Measurements from ENCODE around the gene ZNF423. TPM values are rescaled to one million over a fixed set of nuclear protein-coding genes. Genes with fewer than 3 reads are reported as not detected.
A peak's percentile ranks its signal among the peaks of the same experiment; 100 is the strongest.
"Not testable (repeated sequence)": the region's sequence is repeated elsewhere in the genome, so short reads cannot be mapped to it uniquely, and the experiment has no call there.

Gene ZNF423
- total RNA-seq, 1 donor: 11.6 TPM

- Histone ChIP-seq H2AFZ (ENCODE audit: low read length) (no peak overlapping the region), H3K79me2 (ENCODE audit: insufficient read depth, low read length) (no peaks in the 10 kb centered on the region), H3K36me3 (ENCODE audit: insufficient read depth, low read length) (no peaks in the 10 kb centered on the region), H4K20me1 (ENCODE audit: insufficient read depth, low read length) (no peaks in the 10 kb centered on the region), H3K9me3 (ENCODE audit: low read depth, low read length) (no peaks in the 10 kb centered on the region), H3K27ac (ENCODE audit: low read depth, low read length) (no peak overlapping the region), H3K4me2 (ENCODE audit: insufficient read depth, low read length) (no peak overlapping the region), H3K4me1 (ENCODE audit: insufficient read depth, low read length) (no peaks in the 10 kb centered on the region), H3K27me3 (ENCODE audit: insufficient read depth, low read length) (no peaks in the 10 kb centered on the region), H3K4me3 (ENCODE audit: insufficient read depth, low read length) (no peak overlapping the region)
- TF ChIP-seq CTCF (IDR thresholded peaks at IDR 0.05; ENCODE audit: extremely low read depth, low read depth, low read length): no peak
- DNase-seq (ENCODE audit: insufficient read length, low spot score, missing footprints): no peak
Measured at GRCh38 chr16:49883076-49884014, 27.4 kb upstream of the ZNF423 start.

- no peak for TF ChIP-seq CTCF (IDR thresholded peaks at IDR 0.05; ENCODE audit: extremely low read depth, low read depth, low read length)
- no peak for DNase-seq (ENCODE audit: insufficient read length, low spot score, missing footprints)
Measured at GRCh38 chr16:49881890-49882289, 26.0 kb upstream of the ZNF423 start.

GRCh38 chr16:49878540-49878939 is 22.6 kb upstream of the ZNF423 start:
- H2AFZ ChIP-seq (ENCODE audit: low read length); H3K4me1 ChIP-seq (ENCODE audit: insufficient read depth, low read length); DNase-seq (ENCODE audit: insufficient read length, low spot score, missing footprints); H3K4me3 ChIP-seq (ENCODE audit: insufficient read depth, low read length); H3K4me2 ChIP-seq (ENCODE audit: insufficient read depth, low read length); H3K36me3 ChIP-seq (ENCODE audit: insufficient read depth, low read length); H3K27ac ChIP-seq (ENCODE audit: low read depth, low read length); H3K9me3 ChIP-seq (ENCODE audit: low read depth, low read length); H3K79me2 ChIP-seq (ENCODE audit: insufficient read depth, low read length); H4K20me1 ChIP-seq (ENCODE audit: insufficient read depth, low read length): not testable (repeated sequence)
- peaks cover 12% of the 10 kb centered on the region for H3K27me3 ChIP-seq (ENCODE audit: insufficient read depth, low read length)

More at GRCh38 chr16:49881890-49882289, 26.0 kb upstream of the ZNF423 start:
- H3K36me3 ChIP-seq (ENCODE audit: insufficient read depth, low read length): no peaks in the 10 kb centered on the region
- H2AFZ ChIP-seq (ENCODE audit: low read length): no peak overlapping the region
- no peaks in the 10 kb centered on the region for H3K4me1 ChIP-seq (ENCODE audit: insufficient read depth, low read length)
- H3K4me2 ChIP-seq (ENCODE audit: insufficient read depth, low read length): no peak overlapping the region
- H3K9me3 ChIP-seq (ENCODE audit: low read depth, low read length): no peaks in the 10 kb centered on the region
- H3K4me3 ChIP-seq (ENCODE audit: insufficient read depth, low read length): no peak overlapping the region
- no peaks in the 10 kb centered on the region for H3K79me2 ChIP-seq (ENCODE audit: insufficient read depth, low read length)
- no peaks in the 10 kb centered on the region for H3K27me3 ChIP-seq (ENCODE audit: insufficient read depth, low read length)
- no peak overlapping the region for H3K27ac ChIP-seq (ENCODE audit: low read depth, low read length)
- H4K20me1 ChIP-seq (ENCODE audit: insufficient read depth, low read length): no peaks in the 10 kb centered on the region

GRCh38 chr16:49876716-49877129 is 20.8 kb upstream of the ZNF423 start:
- Histone ChIP-seq H3K27me3 (ENCODE audit: insufficient read depth, low read length) (peaks cover 12% of the 10 kb centered on the region), H3K4me1 (ENCODE audit: insufficient read depth, low read length) (no peaks in the 10 kb centered on the region), H3K9me3 (ENCODE audit: low read depth, low read length) (no peaks in the 10 kb centered on the region), H3K79me2 (ENCODE audit: insufficient read depth, low read length) (no peaks in the 10 kb centered on the region), H3K4me2 (ENCODE audit: insufficient read depth, low read length) (no peak overlapping the region), H3K4me3 (ENCODE audit: insufficient read depth, low read length) (no peak overlapping the region), H3K27ac (ENCODE audit: low read depth, low read length) (no peak overlapping the region), H4K20me1 (ENCODE audit: insufficient read depth, low read length) (no peaks in the 10 kb centered on the region), H2AFZ (ENCODE audit: low read length) (no peak overlapping the region), H3K36me3 (ENCODE audit: insufficient read depth, low read length) (no peaks in the 10 kb centered on the region)
- DNase-seq (ENCODE audit: insufficient read length, low spot score, missing footprints): peak; percentile 98
- peak; percentile 61 for TF ChIP-seq CTCF (IDR thresholded peaks at IDR 0.05; ENCODE audit: extremely low read depth, low read depth, low read length)
